HG03060 (cell line): ENCODE data around the gene MATR3.
"Not testable (repeated sequence)": the region's sequence is repeated elsewhere in the genome, so short reads cannot be mapped to it uniquely, and the experiment has no call there.

Source experiments
- ATAC-seq: cut with Tn5 transposase; IDR thresholded peaks from one replicate; pipeline ENCODE4 v1.9.1; 2021; ENCODE audit warnings: low read depth, moderate number of reproducible peaks; ENCODE audit not compliant: unreplicated experiment

The MATR3 gene

DNA sequence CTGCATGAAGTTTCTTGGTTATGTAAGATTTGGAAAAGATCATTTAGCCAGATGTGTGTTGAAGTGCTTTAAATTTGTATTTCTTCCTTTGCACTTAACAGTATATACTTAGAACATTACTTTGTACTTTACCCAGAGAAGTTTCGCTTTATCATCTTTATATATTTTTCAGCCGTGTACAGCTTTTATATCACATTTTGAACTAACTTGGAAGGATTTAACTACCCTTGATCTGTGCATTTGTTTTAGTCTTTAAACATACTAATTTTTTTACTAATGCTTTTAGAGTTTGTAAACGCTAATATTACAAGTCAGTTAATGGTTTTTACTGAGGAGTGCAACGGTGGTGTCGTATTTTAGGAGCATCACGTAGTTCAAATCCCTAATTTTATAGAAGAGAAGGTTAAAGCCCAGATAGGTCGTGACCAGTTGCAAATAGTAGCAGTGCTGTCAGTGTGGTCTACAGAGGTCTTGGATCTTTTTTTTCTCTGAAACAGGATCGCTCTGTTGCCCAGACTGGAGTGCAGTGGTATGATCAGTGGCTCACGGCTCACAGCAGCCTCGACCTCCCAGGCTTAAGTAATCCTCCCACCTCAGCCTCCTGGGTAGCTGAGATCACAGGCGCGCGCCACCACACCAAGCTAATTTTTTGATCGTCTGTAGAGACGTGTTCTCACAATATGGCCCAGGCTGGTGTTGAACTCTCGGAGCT, 2.0 kb downstream of the MATR3 start:
- ATAC-seq: no peak

DNA sequence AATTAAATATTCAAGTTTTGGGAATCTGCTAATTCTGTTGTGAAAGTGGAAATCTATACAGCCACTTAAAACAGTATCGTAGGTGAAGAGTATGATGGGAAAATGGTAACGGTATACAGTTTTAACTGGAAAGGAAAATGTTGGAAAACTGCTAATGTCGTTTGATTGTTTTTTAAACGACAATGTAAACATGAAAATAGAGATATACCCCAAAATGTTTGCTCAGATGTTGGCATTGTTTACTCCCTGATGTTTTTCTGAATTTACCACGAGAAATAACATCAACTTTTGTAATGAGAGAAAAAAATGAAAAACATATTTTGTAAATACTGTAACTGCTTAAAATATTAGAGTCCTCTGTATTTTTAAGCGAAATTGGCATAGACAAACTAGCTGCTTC, 2.7 kb downstream of the MATR3 start:
- no peak for ATAC-seq

DNA sequence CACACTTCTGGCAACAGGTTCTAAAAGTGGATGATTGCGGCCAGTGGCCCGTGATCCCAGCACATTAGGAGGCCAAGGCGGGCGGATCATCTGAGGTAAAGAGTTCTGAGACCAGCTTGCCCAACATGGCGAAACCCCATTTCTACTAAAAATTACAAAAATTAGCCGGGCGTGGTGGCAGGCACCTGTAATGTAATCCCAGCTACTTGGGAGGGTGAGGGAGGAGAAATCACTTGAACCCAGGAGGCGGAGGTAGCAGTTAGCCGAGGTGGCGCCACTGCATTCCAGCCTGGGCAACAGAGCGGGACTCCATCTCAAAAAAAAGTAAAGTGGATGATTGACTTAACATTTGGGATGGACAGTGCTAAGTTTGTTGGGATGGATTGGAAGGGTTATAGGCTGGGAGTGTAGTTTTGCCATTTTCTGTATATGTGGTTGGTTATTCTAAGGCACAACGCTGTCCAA, 3.4 kb downstream of the MATR3 start:
- ATAC-seq: no peak

DNA sequence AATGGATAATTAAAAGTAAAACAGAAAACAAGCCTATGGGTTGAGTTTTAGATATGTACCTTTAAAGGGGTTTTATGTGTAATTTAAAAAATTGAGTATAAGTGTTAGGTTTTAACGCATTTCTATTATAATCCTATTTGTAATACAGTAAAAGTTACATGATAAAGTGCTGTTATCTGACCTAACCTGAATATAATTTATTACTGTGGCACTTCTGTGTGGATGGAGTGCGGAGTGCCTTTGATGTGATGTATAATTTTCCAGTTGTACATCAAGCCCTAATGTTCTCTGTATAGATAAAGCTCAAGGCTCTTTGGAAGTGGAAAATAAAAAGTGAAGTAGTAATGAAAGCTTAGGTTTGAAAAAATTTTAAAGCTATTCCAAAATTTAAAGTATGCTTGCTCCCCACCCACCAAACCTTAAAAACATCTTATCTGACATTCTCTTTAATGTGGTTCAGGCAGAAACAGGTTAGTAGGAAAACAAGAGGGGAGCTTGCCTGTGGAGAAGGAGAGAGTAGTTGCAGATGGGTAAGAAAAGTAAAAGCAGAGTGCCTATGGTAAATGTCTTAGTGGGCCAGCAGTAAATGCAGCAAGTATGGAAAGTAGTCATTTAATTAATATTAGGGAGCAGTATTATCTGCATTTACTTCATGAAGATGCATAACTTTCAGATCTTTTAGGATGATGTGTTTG, 4.0 kb downstream of the MATR3 start:
- ATAC-seq: no peak

DNA sequence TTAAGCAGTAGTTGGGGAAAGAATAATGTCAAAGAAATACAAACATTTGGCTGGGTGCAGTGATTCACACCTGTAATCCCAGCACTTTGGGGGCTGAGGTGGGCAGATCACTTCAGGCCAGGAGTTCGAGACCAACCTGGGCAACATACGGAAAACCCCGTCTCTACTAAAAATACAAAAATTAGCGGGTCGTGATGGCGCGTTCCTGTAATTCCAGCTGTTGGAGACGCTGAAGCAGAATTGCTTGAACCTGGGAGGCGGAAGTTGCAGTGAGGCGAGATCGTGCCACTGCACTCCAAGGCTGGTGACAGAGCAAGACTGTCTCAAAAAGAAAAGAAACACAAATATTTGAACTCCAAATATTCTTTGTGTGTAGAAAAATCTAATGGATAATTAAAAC, 4.7 kb downstream of the MATR3 start:
- no peak for ATAC-seq

DNA sequence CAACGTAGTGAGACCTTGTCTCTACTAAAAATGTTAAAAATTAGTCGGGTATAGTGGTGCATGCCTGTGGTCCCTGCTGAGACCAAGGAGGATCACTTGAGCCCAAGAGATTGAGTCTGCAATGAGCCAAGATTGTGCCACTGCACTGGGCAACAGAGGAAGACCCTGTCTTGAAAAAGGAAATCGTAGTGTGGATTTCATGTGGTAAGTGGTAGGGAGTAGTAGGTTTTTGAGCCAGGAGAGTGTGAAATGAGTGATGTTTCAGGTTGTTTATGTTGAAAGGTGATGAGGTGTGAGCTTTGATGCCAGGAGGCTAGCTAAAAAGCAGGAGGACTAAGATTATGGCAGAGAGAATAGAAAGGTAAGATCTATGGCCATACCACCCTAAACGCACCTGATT, 5.9 kb downstream of the MATR3 start:
- ATAC-seq: no peak

DNA sequence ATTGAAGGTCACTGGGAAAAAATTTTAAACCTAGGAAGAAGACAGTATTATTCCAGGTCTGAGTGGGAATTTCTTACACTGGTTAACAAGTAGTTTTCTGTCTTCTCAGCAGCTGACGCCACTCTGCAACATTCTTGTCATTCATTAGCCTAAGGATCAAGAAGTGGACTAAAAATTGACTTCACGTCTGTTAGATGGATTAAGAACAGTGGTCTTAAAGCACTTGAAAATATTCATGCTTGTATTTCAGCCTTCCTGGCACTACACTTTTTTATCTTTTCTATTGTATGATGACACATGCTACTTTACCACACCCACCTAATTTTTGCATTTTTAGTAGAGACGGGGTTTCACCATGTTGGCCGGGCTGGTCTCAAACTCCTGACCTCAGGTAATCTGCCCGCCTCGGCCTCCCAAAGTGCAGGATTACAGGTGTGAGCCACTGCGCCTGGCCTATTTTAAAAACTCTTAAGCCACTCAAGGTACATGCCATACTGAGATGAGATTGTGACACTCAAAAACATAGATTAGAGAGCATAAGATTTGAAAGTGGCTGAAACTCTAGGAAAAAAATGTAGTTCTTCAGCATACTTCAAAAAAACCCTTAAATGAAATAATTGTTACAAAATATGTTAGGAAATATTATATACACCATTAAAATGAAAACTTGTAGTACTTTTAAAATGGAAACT, 8.4 kb downstream of the MATR3 start:
- no peak for ATAC-seq

DNA sequence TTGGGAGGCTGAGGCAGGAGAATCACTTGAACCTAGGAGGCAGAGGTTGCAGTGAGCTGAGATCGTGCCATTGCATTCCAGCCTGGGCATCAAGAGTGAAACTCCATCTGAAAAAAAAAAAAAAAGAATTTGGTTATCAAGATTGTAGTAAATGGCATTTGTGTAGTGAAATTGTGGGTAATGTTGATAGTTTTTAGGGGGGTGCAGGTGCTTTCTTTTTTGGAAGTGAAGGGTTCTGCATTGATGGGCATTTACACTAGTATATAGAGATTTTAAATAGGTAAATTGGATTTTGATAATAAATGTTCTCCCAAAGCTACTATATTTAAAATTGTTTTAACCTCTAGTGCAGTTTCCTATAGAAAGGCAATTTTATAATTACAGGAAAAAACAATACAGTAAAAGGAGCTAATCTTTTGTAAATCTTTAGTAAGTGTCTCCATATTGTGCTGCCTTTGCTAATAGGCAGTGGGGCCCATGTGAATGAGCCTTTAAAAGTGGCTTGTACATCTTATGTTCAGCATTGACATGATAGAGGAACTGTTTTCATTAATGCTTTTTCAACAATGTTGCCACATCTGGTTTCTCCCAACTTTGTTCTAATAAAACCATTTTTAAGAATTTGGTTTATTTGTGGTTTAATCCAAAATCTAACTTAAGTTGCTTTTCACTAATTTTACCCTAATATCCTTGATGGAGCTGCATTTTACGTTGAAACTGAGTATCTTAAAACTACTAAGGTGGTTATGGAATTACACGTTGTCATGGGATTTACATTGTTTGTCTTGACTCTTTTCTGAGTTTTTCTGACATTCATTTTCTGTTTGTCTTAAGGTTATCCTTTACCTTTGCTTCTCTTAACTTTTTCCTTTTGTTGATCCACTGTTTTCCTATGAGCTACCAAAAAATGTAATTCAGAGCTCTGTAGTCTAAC, 11.1 kb downstream of the MATR3 start:
- ATAC-seq: no peak

DNA sequence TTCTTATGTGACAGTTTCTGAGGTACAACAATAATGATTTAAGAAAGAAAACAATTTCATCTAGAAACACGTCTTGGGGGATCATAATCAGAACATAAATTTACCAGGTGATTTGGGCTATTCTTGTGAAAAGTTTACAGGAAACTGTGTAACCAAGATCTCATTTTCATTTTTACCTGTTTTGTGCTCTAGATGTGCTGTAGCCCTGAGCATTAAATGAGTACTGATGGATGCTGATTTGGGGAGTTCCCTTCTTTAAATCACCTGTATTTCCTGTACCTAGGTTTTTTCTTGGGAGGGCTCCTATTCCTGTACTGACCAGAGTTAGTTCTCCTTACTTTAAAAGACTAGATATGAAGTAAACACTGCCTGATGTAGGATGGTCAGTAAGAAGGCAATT, 12.7 kb downstream of the MATR3 start:
- ATAC-seq: no peak

DNA sequence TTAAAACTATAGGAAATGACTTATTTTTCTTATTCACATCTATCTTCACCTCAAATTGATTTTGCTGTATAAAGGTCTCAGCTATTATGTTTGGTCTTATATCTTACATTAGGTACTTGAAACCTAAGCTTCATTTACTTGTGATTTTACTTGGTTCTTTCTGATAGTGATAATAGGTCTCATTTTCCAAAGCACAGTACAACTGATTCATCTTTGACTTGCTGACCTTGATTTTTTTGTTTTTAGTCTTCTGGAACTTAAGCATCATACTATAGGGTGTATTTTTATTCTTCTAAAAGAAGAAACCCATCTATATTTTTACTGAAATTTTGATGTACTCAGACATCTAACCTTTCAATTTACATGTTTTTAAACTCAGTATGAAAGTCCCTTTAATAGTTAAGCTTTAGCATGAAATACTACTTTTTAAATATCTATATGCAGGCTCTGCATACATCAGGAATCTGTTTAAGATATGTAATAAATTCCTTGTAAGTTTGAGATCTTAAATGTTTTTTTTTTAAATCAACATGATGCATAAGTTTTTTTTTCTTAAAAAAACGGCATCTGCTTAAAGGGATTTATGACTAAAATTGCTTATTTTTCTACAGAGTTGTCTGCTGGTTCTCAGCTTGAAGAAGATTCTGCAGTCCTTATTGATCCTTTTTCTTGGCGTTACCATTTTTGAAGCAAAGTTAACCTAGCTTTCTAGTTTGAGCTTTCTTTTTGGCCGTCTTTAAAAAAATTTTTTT, 13.3 kb downstream of the MATR3 start:
- ATAC-seq: no peak

DNA sequence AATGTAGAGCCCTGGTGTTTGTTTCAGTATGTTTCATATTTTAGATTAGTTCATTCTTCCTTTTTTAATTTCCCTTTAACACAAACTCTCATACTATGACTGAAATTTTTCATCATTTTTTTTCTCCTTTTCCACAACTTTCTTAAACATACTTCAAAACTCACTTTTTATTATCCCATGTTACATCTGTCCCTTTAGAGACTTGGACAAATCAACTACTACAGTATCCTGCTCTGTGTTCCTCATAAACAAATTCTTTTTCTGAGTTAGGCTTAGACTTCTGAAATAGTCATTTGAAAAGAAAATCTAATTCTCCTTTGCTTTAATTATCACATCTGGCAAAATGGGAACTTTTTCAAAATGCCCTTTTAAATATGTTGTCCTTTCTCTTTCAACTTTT, 15.3 kb downstream of the MATR3 start:
- ATAC-seq: no peak

DNA sequence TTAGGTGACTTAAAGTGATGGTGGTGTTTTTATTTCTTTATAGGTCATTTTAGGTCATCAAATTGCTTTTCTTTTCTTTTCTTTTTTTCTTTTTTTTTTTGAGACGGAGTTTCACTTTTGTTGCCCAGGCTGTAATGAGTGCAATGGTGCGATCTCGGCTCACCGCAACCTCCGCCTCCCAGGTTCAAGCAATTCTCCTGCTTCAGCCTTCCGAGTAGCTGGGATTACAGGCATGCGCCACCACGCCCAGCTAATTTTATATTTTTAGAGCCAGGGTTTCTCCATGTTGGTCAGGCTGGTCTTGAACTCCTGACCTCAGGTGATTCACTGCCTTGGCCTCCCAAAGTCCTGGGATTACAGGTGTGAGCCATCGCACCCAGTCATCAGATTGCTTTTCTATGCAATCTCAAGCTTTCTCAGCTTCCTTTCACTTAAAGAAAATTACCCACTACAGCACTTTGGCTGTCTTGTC, 17.2 kb downstream of the MATR3 start:
- ATAC-seq: not testable (repeated sequence)

DNA sequence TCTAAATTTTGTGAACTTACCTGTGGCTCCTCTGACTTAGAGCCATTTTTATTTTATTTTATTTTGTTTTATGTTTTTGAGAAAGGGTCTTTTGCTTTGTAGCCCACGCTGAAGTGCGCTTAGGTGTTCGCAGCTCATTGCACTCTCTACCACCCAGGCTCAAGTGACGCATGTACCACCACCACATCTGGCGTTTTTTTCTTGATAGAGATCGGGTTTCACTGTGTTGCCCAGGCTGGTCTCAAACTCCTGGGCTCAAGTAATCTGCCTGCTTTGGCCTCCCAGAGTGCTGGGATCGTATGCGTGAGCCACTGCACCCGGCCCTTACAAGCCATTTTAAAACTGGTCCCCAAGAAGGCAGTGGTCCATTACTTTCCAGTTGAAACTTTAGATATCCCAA, 18.5 kb downstream of the MATR3 start:
- ATAC-seq: no peak

DNA sequence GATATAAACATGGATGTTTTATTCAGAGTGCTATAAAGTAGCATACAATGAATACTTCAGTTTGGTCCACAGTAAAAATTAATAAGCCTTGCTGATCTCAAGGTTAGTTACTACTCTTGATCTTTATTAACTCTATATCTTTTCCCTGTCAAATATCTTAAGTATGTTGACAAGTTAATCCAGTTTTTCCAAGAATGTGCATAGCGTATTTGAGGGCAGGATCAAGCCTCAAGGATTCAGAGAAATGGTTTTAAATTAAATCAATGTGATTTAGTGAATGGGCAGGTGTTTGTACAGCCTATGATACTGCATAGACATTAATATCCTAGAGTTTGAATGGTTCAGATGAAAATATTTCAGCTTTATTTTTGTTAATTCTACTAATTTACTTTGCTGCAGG, 20.7 kb downstream of the MATR3 start:
- no peak for ATAC-seq

DNA sequence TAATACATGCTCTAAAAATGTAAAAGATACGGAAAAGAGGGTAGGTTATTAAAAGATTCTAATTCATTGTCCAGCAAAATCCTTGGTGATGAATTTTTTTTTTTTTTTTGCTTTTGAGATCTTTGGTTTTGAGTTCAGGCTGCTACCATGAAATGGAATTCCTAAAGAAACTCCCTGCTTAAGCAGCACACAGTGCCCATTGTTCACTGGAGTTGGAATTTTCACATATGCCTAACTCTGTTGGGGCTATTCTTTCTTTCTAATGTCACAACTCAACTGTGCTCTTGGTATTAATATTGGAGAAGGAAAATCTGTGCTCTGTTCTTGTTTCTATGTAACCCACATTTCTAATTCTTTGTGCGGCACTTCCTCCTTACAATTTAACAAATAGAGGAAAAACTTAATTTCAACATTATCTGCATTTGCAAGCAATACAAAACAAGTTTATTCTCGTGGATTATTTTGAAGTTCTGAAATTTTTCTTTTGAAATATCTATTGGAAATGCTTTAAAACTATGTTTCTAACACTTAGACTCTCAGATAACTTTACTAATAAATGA, 21.6 kb downstream of the MATR3 start:
- ATAC-seq: no peak

DNA sequence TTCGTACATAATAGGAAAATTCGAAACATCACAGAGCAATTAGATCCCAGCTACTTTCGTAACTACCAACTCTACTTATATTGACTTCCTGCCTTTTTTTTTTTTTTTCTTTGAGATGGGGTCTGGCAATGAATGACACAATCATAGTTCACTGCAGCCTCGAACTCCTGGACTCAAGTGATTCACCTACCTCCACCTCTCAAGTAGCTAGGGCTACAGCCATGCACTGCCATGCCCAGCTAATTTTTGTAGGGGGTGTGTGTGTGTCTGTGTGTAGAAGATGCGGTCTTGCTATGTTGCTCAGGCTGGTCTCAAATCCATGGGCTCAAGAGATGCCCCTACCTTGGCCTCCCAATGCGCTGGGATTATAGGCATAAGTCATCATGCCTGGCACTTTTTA, 42.3 kb downstream of the MATR3 start:
- ATAC-seq: no peak

DNA sequence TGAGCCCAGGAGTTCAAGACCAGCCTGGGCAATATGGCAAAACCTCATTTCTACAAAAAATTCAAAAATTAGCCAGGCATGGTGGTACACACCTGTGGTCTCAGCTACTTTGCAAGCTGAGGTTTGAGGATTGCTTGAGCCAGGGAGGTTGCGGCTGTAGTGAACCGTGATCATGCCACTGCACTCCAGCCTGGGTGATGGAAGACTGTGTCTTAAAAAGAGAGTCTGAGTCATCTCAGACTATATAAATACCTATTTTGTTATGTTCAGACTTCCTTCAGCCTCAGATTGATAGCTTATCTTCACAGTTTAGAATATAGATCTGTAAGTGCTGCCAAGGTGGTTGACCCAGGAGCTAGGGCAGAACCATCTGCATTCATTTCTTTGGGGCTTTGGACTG, 46.5 kb downstream of the MATR3 start:
- no peak for ATAC-seq

DNA sequence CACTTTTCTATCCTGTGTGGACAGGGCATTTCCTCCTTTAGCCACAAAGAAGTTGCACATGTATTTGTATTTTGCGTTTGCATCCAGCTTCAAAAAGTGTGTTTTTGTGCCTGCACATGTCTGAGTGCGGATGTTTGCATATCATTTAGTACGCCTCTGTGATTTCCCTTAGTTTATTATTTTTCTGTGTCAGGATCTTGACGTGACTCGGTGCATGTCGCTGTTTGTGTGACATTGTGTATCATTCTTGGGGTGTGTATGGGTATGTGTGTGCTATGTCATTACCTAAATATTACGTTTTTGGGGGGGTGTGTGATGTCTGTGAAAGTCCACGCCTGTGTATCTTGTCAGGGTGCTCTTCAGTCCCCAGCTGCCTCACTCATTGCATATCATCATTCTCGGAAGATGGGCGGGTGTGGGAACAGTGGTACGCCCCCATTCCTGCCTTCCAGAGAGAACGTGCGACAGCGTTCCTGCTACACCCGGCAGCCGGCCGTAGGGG, 47.7 kb downstream of the MATR3 start:
- ATAC-seq: no peak

DNA sequence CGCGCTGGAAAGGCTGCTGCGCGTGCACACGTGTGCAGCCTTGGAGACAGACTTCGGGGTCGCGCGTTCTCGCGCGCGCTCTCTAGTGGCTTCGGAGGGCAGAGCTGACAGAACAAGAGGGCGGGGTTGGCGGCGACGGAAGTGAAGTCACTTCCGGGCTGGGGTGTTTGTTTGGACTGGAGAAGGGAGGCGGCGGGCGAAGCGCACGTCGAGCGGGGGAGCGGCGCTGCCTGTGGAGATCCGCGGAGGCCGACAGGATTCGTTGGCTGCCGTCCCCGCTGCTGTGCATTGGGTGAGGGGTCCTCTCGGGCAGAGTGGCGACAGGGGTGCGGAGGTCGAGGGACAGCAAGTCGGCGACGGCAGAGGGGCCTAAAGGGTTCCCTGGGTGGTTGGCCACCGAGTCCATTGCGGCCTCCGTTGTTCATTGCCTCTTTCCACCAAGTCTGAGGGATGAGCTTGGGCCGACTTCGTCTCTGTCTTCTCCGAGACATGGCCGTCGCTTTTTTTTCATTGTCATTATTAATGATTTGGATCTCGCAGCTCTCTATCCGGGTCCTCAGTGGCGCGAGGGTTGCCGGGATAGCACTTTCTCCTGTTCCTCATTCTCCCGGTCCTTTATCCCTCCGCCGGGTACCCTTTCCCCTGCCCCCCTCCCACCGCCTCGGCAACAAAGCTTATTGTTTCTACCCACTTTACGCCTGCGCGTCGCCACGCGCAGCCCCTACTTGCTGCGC, 48.3 kb downstream of the MATR3 start, which contains the start of gene PAIP2:
TSS of gene PAIP2 (plus strand) at position 166 of the 734 bp plus-strand sequence. CDS start 21,931 bp downstream, outside the sequence.
- peak; percentile 71 for ATAC-seq
